HCEC 1CT (cell line): ENCODE measurements around the gene GNRHR.
"Not testable (repeated sequence)": the region's sequence is repeated elsewhere in the genome, so short reads cannot be mapped to it uniquely, and the experiment has no call there.

Source experiments
- DNase-seq: peaks from one replicate; pipeline ENCODE4 v3.0.0-alpha.2; 2017

Gene GNRHR

DNA sequence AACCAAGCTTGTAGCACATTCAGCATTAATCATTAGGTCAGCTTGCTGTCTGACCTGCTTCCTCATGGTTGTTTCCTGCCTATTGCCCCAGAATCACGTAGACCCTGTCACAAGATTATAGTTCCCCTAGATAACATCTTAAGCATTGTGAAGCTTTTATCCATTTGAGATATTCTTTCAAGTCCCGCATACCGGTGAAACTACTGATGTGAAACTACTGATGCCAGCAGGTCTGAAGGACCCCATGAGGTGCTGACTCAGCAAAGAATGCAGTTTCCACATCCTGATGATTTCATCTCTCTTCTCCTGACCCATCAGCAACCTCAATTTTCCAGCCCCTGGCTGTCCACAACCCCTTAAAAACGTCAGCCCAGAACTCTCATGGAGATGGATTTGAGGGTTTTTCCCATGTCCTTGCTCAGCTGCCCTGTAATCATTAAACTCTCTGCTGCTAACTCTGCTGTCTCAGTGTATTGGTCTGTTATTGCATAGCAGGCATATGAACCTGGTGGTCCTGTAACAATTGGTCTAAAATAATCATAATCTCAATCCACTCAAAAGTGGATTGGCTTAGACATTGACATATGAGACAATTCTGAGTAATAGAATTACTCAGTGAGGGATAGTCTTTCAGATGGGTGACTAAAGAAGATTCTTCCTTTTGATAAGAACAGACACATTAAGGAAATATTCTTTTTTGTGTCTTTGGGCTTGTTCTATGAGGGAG is 26.9 kb downstream of the GNRHR start:
- DNase-seq = peak; percentile 13

DNA sequence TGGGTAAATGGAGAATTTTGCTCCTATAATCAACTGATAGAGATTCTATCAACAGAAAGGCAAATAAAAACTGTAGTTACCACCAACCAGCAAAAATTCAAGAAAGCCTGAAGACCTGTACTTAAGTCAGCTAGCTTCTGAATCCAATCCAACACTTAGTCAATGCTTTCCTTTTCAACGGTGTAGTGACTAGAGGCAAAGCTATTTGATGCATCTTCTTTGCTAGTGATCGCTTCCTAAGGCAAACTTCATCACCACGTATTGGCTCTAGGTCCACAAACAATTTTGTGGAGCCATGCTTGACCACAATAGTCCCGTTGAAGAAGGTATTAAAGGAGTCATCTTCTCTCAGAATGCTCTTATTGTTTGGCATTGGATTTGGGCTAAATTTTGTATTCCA is 28.2 kb downstream of the GNRHR start:
- no peak for DNase-seq

DNA sequence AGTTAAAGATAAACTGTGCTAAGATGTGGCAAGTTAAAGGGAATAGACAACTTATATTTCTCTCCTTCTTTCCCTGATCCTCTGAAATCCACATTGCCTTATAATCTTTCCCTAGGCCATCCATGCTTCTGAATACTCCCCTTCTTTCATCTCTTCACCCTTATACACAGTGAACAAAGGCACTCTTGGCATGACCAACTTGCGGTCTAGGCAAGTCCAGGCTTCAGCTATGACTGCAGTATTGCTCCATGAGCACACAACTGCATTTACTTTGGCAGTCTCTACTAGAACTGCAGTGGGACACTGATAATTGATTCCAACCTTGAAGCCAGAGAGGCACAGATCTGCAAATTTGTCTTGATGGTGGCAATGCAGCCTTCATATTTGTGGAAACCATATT is 29.1 kb downstream of the GNRHR start:
- no peak for DNase-seq

DNA sequence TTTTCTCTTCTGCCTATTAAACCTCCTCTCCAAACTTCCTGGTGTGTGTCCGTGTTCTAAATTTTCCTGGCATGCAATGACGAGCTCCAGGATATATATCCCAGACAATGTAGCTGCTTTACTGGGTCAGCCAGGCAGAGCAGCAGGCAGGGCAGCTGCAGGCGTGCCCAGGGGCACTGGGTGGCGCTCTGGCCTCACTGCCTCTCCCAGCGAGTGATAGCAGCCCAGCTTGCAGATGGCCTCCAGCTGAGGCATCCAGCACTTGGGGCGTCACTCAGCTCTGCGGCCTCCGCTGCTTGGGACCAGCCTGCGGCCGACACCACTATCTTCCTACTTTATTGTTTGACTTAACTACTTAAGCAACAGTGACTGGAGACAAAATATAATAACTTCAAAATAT is 30.2 kb downstream of the GNRHR start:
- DNase-seq = no peak

DNA sequence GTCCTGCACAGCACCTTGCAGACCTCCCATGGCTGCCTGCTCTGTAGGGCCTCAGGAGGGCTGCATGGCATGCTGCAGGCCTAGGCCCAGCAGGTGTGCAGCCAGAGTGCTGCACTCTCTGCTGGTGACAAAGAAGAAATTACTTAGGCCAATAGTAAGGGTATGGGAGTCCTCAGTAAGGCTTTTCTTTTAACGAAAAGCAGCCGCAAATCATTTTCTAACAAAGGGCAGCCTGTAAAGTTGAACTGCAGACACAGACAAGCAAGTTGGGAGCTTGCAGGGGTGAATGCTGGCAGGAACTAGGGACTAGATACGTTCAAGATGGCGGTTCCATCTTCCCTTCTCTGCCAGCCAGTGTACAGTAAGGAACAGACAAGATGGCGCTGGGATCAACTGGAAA is 30.8 kb downstream of the GNRHR start:
- DNase-seq = no peak

DNA sequence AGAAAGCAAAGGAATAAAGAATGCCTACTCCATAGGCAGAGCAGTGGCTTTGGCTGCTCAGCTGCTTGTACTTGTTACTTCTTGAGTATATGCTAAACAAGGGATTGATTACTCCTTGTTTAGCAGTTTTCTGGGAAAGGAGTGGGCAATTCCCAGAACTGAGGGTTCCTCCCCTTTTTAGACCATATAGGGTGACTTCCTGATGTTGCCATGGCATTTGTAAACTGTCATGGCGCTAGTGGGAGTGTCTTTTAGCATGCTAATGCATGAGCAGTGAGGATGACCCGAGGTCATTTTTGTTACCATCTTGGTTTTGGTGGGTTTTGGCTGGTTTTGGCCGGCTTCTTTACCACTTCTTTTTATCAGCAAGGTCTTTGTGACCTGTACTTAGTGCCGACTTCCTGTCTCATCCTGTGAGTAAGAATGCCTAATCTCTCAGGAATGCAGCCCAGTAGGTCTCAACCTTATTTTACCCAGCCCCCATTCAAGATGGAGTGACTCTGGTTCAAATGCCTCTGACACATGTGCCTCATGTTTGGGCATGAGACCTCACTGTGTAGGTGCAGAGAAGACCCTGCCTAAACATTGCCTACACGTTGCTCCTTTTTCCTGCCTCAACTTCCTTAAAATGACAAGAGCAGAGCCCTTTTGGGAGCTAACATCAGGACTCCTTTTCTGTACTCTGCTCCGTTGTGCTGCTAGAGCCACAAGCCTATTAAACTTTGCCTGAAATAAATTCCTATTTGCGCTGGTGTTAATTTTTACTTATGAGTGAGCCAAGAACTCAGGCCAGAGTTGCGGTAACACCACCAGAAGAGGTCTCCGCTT is 32.2 kb downstream of the GNRHR start:
- DNase-seq = peak; percentile 33

DNA sequence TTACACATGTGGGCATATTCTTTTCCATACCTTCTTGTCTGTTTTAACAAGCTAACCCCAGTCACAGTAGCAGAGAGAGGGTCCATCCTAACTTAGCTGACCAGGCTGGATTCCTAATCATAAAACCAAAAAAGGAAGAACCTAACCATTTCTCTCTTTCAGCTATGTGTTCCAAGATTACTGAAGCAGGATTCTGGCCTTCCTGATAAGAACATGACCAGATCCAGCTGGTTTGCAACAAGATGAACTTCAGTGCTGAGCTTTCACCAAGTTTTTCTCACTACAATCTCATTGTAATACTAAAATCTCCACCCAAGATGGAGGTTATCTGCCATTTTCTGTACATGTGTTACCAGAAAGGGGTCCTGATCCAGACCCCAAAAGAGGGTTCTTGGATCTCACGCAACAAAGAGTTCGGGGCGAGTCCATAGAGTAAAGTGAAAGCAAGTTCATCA is 32.8 kb downstream of the GNRHR start:
- DNase-seq = no peak

DNA sequence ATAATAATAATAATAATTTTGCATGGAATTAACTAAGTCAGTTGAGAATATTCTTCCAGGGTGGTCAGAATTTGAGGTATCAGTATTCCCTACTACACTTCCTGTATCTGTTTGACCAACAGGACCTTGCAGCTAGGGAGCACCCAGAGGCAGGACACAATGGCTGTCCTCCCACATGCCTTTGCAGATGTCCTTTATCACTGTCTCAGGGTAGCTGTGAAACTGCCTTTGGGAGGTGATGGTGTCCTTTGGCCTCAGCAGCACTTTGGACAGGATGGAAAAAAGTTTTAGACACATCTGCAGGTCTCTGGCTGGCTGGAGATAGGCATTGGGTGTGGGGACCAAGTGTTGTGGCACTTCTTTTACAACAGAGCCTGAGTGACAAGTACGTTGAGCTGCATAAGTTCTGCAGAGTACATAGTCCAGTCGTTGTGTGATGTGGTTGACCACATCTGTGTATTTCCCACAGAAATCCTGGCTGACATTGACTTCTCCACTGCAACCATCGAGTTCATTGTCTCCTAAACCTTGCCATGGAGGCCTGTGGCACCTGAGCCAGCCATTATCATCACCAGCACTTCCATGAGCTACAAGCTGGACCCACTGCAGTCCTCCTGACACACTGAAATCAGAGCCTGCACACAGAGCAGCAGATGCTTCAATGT is 34.1 kb downstream of the GNRHR start:
- no peak for DNase-seq

DNA sequence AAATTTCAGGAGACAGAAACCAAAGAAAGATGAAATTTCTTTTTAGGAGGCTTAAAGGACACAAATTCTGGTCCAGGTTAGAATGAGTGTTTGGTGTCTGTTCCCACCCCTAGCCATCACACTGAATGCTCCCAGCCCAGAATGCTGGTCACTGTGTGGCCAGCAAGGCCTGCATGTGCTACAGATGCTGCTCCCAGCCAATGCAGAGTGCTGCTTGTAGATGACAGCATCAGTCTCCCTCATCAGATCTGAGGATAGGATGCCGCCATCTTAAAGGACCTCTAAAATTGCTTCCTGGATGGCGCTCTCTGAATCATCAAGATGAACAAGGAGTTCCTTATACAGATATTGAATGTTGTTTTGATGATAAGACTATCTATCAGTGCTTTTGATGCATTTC is 35.3 kb downstream of the GNRHR start:
- DNase-seq = no peak

DNA sequence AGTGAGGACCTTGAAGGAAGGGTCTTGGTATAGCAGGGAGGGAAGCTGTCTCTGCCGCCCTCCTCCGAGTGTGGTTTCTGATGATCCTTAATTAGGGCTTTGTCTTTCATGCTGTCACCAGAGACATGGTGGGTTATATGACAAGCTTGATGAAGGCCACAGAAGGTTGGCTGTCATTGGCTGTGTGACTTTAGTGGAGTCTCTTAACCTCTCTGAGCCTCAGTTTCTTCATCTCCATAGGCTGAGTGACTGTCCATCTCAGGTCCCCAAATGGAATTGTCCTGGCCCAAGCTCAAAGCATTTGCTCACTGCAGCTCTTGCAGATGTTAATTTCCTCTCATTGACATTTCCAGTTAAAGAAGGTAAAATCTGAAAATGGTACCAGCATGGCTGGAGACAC is 36.6 kb downstream of the GNRHR start:
- DNase-seq = no peak

DNA sequence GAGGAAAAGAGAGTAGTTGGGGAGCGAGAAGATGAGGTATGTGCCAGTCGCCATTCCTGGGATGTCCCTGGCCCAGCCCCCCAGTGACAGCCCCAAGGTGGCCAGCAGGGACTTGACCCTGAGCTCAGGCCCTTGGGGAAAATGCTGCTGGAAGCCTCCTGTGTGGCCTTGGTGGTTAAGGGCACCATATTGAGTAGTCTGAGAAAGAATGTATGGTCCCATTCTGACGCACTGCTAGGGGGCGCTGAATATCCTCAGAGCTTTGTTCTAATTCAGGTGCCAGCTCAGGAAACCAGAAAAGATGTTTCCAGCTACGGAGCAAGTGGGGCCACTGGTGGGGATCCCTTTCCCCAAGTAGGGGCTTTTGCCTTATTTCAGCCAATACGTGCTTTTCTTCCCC is 39.2 kb downstream of the GNRHR start:
- DNase-seq = no peak

DNA sequence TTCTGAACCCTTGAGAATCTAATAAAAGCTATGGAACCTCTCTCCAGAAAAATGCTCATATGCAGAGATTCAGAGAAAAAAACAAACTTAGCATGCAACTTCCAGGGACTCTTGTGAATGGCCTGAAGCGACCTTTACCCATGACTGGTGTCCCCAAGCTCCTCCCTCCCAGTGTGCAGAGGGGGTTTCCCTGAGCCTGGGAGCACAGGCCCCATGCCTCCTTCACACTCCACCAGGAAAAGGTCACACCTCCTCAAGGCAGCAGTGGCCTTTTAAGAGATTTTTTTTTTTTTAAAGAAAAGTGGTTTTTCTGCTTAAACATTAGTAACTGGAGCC is 40.0 kb downstream of the GNRHR start:
- DNase-seq = no peak

DNA sequence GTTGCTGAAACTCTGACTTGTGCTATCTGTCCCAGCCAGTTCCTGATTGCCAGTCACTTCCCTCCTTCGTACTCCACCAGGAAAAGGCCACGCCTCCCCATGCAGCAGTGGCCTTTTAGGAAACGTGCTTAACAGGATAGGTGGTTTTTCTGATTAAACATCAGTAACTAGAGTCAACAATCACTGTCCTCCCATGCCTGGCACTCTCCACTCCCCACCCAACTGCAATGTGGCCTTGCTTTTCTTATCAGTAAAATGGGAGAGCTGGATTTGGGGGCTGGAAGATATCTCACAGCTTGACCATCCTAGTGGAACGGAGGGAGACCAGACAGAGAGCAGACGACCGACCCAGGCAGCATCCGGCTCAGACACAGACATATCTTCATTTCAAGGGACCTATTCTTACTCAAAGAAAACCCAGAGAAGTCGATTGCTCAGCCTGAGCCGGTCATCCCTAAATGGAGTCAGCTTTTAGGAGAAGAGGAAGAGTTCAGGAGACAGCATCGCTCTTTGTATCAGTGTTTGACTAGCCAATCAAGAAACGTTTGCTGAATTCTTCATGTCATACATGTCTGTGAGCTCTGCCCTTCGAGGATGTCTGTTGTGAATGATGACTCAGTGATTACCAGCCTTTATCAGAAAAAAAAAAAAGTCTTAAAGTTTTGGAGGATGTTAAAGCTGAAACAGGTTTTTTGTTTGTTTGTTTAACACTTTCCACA is 40.5 kb downstream of the GNRHR start:
- DNase-seq = peak; percentile 49

DNA sequence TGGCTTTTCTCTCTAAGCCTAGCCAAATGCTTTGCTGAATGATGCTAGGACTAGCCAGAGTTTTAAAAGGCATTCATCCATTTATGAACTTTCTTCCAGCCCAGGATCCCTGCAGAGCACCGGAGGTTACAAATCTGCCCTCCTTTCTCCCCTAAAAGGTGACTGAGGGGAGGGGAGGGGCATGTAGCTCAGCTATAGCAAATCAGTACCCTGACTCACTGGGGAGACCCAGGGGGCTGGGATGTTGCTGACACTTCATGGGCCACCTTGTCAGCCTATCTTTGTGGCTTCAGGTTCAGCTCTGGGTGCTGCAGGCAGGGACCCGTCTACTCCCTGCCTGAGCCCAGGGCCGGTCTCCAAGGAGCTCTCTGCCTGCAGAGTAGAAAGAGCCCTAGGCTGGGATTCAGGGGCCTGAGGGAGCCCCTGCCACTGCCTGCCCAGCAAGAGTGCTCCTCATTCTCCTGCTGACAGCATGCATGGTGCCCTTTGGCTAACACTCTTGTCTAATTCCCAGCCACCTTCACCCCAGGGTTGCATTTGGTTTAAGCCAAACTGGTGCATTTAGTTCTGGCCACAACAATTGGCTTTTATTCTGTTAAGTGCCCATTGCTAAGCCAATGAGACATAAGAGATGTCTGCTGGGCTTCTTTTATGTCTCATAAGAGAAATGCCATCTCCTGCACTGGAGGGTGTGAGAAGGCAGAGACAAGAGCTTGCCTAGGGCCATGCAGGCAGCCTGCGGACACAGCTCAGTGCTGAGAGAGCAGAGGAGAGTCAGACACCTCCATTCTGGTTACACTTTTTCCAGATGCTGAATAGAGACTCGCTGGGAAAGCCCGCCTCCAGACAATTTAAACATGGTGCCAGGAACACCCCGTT is 41.3 kb downstream of the GNRHR start:
- no peak for DNase-seq

DNA sequence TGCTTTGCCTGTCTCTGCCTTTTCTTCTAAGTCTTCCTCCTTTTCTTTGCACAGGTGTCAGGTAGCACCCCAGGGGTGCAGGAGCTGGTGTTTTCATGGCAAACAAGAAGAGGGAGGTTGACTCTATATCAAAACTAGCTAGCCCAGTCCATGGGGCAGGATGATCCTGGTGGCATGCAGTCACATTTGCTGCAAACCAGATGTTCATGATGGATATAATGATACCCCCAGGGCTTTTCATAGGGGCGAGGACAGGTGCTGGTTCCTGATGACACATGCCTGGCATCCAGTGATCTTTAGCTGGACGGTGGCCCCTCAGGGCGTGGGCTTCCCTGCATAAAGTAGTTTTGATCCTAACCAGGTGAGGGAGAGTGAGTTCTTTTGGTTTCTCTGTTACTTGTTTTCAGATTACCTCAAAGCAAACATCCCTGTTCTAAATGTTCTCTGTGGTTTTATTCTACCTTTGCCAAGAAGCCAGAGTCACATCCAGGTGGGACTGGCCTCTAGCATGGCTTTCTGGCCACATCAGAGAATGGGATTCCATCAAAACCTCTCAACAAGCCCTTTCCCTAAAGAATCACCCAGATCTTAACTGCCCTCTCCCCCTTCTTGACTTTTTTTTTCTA is 42.1 kb downstream of the GNRHR start:
- DNase-seq = no peak

DNA sequence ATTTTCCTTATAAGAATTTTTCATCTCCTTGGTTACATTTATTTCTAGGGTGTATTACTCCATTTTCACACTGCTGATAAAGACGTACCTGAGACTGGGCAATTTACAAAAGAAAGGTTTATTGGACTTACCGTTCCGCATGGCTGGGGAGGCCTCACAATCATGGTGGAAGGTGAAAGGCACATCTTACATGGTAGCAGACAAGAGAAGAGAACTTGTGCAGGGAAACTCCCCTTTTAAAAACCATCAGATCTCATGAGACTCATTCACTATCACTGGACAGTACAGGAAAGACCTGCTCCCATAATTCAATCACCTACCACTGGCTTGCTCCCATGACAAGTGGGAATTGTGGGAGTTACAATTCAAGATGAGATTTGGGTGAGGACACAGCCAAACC is 47.5 kb downstream of the GNRHR start:
- not testable (repeated sequence) for DNase-seq

DNA sequence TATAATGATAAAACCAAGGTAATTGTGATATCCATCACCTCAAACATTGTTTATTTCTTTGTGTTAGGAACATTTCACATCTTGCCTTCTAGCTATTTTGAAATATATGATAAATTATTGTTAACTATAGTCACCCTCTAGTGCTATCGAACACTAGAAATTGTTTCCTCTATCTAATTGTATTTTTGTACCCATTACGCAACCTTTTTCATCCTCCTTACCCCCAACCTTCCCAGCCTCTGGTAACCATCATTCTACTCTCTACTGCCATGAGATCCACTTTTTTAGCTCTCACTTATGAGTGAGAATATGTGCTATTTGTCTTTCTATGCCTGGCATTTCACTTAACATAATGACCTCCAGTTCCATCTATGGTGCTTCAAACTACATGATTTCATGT is 49.3 kb downstream of the GNRHR start:
- DNase-seq = no peak

DNA sequence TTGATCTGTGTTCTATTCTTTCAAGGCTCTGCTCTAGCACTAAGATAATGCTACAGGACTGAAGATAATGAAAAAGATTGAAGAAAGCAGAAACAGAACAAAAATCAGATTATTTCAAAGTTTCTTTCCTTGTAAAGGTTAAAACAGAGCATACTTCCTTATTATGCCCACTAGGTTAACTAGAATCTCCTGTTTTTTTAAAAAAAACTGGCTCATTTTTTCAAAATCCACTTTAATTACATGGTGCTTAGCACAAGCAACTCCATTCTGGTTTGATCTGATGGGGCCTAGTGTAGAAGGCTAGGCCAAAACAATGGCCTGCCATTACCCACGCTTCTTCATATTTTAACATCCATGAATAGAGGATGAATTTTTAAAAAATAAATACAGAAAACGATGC is 52.0 kb downstream of the GNRHR start:
- no peak for DNase-seq

DNA sequence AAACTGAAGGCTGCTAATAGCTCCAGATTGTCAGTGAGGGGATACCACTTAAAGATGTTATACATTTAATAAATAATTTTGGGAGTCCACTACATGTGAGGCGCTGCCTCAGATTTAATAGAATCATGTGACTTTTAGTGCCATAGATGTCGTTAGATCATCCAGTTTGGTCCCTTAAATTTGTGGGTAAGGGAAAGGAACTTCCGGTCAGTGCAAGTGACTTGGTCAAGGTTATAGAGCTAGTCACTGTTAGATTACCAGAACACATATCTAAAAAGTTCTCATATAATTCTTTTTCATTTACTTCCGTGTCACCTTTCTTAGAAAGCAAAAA is 52.7 kb downstream of the GNRHR start:
- DNase-seq = no peak

DNA sequence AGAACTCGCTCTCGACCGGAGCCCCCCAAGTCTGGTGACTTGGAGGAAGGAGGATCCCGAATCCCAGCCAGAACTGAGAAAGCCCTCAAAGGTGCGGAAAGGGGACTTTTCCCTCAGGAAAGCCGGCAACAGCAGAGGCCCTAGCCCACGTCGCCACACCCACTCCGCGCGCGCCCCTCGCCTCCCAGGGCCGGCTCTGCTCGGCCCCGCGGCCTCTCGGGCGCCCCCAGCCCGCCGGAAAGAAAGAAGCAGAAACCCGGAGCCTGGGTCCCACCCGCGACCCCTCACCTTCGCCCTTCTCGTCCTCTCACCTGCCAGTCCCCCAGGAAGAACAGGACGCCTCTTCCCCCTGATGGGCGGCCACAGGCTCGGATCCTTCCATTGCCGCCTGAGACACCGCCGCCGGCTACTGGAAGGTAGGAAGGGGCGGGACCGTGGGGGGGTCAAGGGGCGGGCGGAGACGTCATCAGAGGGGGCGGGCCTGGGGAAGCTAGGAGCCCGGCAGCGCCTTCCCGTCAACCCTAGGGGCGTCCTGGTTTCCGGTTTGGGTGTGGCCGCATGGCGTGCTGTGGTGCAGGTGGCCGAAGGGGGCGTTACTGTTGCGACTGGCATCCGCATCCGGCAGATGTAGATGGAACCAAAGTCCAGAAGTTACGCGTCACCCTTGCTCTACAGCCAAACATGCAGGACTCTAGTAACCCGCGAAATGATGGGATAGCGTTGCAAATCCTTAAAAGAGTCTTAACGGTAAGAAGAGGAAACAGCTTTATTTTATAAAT is 53.3 kb downstream of the GNRHR start, which contains the start of gene UBA6:
Gene UBA6 (minus strand): TSS at position 418 of the 779 bp plus-strand sequence. CDS start 36 bp downstream, at position 382.
- DNase-seq = peak; percentile 91
